ENCODE results near the gene TSC22D3.

The TSC22D3 gene

GRCh38 chrX:107716816-107717700 lies 58.5 kb downstream of the TSC22D3 start:
- no peak for TF ChIP-seq CTCF (conservative IDR thresholded peaks at IDR 0.05; ENCODE audit: low read depth, low read length)
- DNase-seq (ENCODE audit: low read depth): peak; percentile 93
- peak overlapping the region; percentile 79 for H3K4me3 ChIP-seq (ENCODE audit: low read depth, low read length)

GRCh38 chrX:107716118-107716684 lies 59.4 kb downstream of the TSC22D3 start:
- no peak for TF ChIP-seq CTCF (conservative IDR thresholded peaks at IDR 0.05; ENCODE audit: low read depth, low read length)
- H3K4me3 ChIP-seq (ENCODE audit: low read depth, low read length): peak overlapping the region; percentile 79
- DNase-seq (ENCODE audit: low read depth): peak; percentile 34

- DNase-seq (ENCODE audit: low read depth): peak; percentile 37
- TF ChIP-seq CTCF (conservative IDR thresholded peaks at IDR 0.05; ENCODE audit: low read depth, low read length): no peak
- peak overlapping the region; percentile 79 for H3K4me3 ChIP-seq (ENCODE audit: low read depth, low read length)
Measured at GRCh38 chrX:107715331-107716117, 60.1 kb downstream of the TSC22D3 start.

- peak overlapping the region; percentile 79 for H3K4me3 ChIP-seq (ENCODE audit: low read depth, low read length)
- TF ChIP-seq CTCF (conservative IDR thresholded peaks at IDR 0.05; ENCODE audit: low read depth, low read length): peak; percentile 40
- DNase-seq (ENCODE audit: low read depth): peak; percentile 57
Measured at GRCh38 chrX:107714206-107714891, 61.2 kb downstream of the TSC22D3 start.

- peak; percentile 36 for DNase-seq (ENCODE audit: low read depth)
- TF ChIP-seq CTCF (conservative IDR thresholded peaks at IDR 0.05; ENCODE audit: low read depth, low read length): no peak
- peak overlapping the region; percentile 79 for H3K4me3 ChIP-seq (ENCODE audit: low read depth, low read length)
Measured at GRCh38 chrX:107713543-107714205, 61.9 kb downstream of the TSC22D3 start.

GRCh38 chrX:107713203-107713542 lies 62.4 kb downstream of the TSC22D3 start:
- DNase-seq (ENCODE audit: low read depth): no peak
- TF ChIP-seq CTCF (conservative IDR thresholded peaks at IDR 0.05; ENCODE audit: low read depth, low read length): no peak
- H3K4me3 ChIP-seq (ENCODE audit: low read depth, low read length): peak overlapping the region; percentile 79

All from choroid plexus epithelial cell (primary cell).